NB4 (cell line): ENCODE measurements around the gene RBM47.

Experiments
- DNase-seq: peaks from one replicate; pipeline ENCODE4 v3.0.0; 2010; ENCODE audit warnings: low read depth
- H3K4me3 ChIP-seq: one replicate; pipeline ENCODE4 v1.5.1; 2011; ENCODE audit warnings: mild to moderate bottlenecking, low read depth, low read length, moderate library complexity
- CTCF ChIP-seq: IDR thresholded peaks from one replicate; pipeline ENCODE4 v1.5.1; 2012; ENCODE audit warnings: low read depth, low read length
- MYC ChIP-seq: IDR thresholded peaks from 2 replicates; pipeline ENCODE4 v1.6.1; 2011; ENCODE audit warnings: low read depth, low read length
- POLR2A ChIP-seq: IDR thresholded peaks from 2 replicates; pipeline ENCODE4 v1.6.1; 2011; ENCODE audit warnings: mild to moderate bottlenecking; ENCODE audit not compliant: insufficient read length; ENCODE audit errors: extremely low read depth
- TF ChIP-seq, protein P1 (sequence below): IDR thresholded peaks from 2 replicates; pipeline ENCODE4 v1.6.1; 2011; ENCODE audit warnings: low read depth, low read length

RBM47 gene

GRCh38 chr4:40405193-40405592 is 224.5 kb downstream of the RBM47 start:
- H3K4me3 ChIP-seq: no peak overlapping the region
- DNase-seq: peak; percentile 31
- TF ChIP-seq, protein P1, sequence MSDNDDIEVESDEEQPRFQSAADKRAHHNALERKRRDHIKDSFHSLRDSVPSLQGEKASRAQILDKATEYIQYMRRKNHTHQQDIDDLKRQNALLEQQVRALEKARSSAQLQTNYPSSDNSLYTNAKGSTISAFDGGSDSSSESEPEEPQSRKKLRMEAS: no peak
- no peak for TF ChIP-seq CTCF
- TF ChIP-seq MYC: no peak
- TF ChIP-seq POLR2A: no peak

GRCh38 chr4:40403081-40403480 is 226.6 kb downstream of the RBM47 start:
- no peak overlapping the region for H3K4me3 ChIP-seq
- TF ChIP-seq CTCF (no peak), MYC (no peak), POLR2A (no peak)
- TF ChIP-seq, protein P1: no peak
- no peak for DNase-seq

GRCh38 chr4:40402556-40402955 is 227.1 kb downstream of the RBM47 start:
- H3K4me3 ChIP-seq: no peak overlapping the region
- TF ChIP-seq, protein P1: no peak
- no peak for TF ChIP-seq MYC
- no peak for TF ChIP-seq POLR2A
- no peak for TF ChIP-seq CTCF
- DNase-seq: no peak

DNA sequence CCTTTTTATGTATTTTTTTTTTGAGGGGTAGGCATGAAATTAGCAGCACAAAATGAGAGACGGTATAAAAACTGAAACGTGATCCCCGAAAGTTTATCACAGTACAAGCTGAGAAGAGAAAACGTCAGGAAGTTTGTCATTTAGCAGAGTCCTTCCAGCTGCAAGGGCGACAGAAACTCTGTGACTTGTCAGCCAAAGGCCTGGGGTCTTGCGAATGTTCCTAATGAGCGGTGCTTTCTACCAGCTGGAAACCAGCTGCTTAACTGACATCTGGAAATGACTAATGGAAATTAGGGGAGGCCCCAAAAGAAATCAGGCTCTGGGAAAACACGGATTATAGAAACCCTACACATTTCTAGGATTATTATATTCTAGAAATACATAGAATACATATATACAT is 228.0 kb downstream of the RBM47 start:
- TF ChIP-seq MYC: no peak
- DNase-seq: no peak
- H3K4me3 ChIP-seq: no peak overlapping the region

DNA sequence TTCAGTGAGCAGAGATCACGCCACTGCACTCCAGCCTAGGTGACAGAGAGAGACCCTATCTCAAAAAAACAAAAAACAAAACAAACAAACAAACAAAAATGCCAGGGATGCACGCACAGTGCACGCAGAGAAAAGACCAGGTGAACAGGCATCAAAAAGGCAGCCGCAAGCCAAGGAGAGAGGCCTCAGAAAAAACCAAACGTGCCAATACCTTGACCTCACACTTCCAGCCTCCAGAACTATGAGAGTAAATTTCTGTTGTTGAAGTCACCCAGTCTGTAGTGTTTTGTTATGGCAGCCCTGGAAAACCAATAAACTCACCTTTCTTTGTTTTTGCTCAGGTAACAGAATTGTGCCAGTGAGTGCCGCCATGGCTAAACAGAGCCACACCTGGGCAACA is 228.6 kb downstream of the RBM47 start:
- DNase-seq: no peak
- H3K4me3 ChIP-seq: no peak overlapping the region
- TF ChIP-seq MYC: no peak
- TF ChIP-seq, protein P1: no peak
- TF ChIP-seq CTCF: no peak
- no peak for TF ChIP-seq POLR2A

GRCh38 chr4:40399578-40399977 is 230.1 kb downstream of the RBM47 start:
- H3K4me3 ChIP-seq: no peak overlapping the region
- TF ChIP-seq POLR2A: no peak
- no peak for TF ChIP-seq MYC
- TF ChIP-seq, protein P1: no peak
- no peak for TF ChIP-seq CTCF
- no peak for DNase-seq
